Hippocampal formation (tissue), 2 donors: ENCODE measurements around the gene FRMPD4.
"Not testable (repeated sequence)": the region's sequence is repeated elsewhere in the genome, so short reads cannot be mapped to it uniquely, and the experiment has no call there.

Experiments used
- DNase-seq, 2 donors: peaks; one replicate each; lab custom pipeline; 2025; lab: John Stamatoyannopoulos, UW

FRMPD4 gene

GRCh38 chrX:12138361-12139313 is at the start of gene FRMPD4:
Gene FRMPD4, plus strand, starts transcription at chrX:12138473. Its CDS starts 499 bp downstream, at chrX:12138972.
- no peak for DNase-seq

- DNase-seq: no peak
Measured at GRCh38 chrX:12089740-12090139, 48.5 kb upstream of the FRMPD4 start.

GRCh38 chrX:12113321-12113720 is 25.0 kb upstream of the FRMPD4 start:
- DNase-seq: no peak

- no peak for DNase-seq
Measured at GRCh38 chrX:12115377-12115776, 22.9 kb upstream of the FRMPD4 start.

- DNase-seq: no peak
Measured at GRCh38 chrX:12118134-12118533, 20.1 kb upstream of the FRMPD4 start.

GRCh38 chrX:12128017-12128416 is 10.3 kb upstream of the FRMPD4 start:
- DNase-seq: no peak

- no peak for DNase-seq
Measured at GRCh38 chrX:12137951-12138360, 317 bp upstream of the FRMPD4 start.

- DNase-seq: no peak
Measured at GRCh38 chrX:12139934-12140611, 1.8 kb downstream of the FRMPD4 start.

- DNase-seq: no peak
Measured at GRCh38 chrX:12141511-12141910, 3.2 kb downstream of the FRMPD4 start.

GRCh38 chrX:12142661-12143060 is 4.4 kb downstream of the FRMPD4 start:
- no peak for DNase-seq

GRCh38 chrX:12145402-12145801 is 7.1 kb downstream of the FRMPD4 start:
- no peak for DNase-seq

- DNase-seq: no peak
Measured at GRCh38 chrX:12149670-12150407, 11.6 kb downstream of the FRMPD4 start.

GRCh38 chrX:12153317-12153716 is 15.0 kb downstream of the FRMPD4 start:
- DNase-seq: no peak

GRCh38 chrX:12153741-12154140 is 15.5 kb downstream of the FRMPD4 start:
- DNase-seq: no peak

- no peak for DNase-seq
Measured at GRCh38 chrX:12159799-12160198, 21.5 kb downstream of the FRMPD4 start.

GRCh38 chrX:12162420-12162819 is 24.1 kb downstream of the FRMPD4 start:
- DNase-seq: no peak

- not testable (repeated sequence) for DNase-seq
Measured at GRCh38 chrX:12164180-12164579, 25.9 kb downstream of the FRMPD4 start.

- no peak for DNase-seq
Measured at GRCh38 chrX:12170755-12171154, 32.5 kb downstream of the FRMPD4 start.

- DNase-seq: no peak
Measured at GRCh38 chrX:12174358-12174757, 36.1 kb downstream of the FRMPD4 start.

GRCh38 chrX:12197030-12197429 is 58.8 kb downstream of the FRMPD4 start:
- no peak for DNase-seq

GRCh38 chrX:12206413-12206812 is 68.1 kb downstream of the FRMPD4 start:
- no peak for DNase-seq

- no peak for DNase-seq
Measured at GRCh38 chrX:12210196-12210815, 72.0 kb downstream of the FRMPD4 start.
